Endometrium (tissue), 2 donors: Measurements from ENCODE around the gene FGR.

Experiments used
- FAIRE-seq: peaks from 2 replicates; lab custom pipeline; 2012; peaks lifted over from hg19 to GRCh38; lab: Jason Lieb, UNC
- donor health status: control.
- donor health status: control.

The FGR gene

DNA sequence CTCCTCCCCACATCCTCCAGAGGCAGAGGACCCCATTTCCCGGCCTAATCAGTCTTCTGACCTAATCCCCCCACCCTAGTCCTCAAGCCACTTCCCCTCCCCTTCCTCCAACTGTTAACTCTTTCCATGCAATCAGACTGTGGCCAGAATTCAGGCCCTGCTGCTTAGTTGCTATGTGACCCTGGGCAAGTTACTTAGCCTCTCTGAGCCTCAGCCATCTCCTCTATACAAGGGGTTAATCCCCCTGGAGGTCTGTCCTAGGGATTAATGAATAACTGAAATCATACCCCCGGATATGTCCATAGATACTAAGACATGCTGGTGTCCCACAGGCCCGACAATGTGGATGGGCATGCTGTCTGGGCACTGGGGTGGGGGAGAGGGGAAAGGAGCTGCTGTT lies 49.3 kb downstream of the FGR start:
- no peak for FAIRE-seq

DNA sequence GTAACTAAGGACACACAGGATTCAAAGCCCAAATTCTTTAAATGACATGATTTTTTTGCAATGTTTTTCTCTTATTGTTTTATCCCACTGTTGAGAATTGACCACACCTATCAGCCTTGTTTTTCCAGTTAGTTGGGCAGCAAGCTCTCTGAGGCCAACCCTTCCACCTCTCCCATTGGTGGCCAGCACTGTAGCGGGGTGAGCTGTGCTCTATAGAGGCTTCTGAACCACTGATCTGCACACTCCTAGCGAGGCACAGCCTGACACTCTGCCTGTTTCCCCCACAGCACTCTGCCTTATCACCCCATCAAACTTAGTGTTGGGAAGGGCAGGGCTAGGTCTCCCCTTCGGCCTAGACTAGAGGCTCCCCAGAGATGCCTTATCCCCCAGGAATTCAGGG lies 50.5 kb downstream of the FGR start:
- FAIRE-seq = no peak

DNA sequence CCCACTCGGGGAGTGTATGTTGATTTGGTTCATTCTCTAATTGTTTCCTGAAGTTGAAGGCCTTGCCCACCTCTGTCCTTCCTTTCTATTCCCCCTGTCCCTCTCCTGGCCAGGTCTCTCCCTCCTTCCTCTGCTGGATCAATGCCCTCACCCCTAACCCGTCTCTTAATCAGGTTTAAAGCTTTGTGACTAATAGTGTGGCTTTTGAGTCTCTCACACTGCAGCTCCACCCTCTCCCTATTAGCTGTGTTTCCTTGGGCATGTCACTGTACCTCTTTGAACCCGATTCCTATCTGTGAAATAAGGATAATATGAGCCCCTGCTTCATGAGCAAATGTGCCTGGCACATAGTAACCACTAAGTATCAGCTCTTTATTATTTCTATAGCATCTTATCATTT lies 51.5 kb downstream of the FGR start:
- no peak for FAIRE-seq

DNA sequence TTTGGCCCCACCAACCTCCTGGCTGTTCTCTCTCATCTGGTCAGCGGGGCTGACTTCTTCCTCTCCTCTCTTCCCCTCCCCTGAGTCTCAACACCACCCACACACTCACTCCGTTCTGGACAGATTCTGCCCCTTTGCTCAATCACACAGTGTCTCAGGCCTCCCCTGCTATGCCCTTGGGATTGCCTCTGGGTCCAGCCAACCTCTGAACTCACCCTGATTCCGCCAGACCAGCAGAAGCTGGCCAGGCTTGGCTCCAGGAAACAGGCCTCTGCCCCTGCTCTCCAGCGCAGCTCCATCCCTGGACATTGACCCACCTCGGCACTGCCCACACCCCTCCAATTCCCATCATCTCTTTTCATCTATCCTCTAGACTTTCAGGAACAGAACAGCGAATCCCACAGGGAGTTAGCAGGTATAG lies 53.2 kb downstream of the FGR start:
- no peak for FAIRE-seq

DNA sequence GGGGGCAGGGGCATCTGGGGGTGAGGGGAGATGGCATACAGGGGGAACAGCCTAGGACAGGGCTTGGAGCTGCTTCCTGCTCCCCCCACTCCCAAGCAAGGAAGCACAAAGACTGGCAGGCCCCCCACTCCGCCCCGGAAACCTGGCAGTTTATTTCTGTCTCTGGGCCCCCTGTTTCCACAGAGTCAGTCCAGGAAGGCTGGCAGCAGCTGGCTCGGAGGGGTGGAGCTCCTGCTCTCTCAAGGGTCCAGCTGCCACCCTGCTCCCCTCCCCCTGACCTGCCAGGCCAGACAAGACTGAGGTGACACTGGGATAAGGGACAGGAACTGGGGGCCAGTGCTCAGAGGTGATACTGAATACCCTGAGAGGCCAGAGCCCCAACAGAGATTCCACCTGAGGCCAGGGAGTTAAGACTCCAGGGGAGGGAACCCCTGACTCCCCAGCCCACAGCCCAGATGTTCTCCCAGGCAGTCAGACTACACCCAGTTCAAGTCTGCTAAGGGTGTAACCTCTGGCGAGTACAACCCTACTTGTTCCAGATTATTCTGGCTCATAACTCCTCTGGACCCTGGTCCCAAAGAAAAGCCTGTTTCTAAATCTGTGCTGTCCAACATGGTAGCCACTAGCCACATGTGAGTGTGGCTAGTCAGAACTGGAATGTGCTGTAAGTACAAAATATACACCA lies 57.3 kb downstream of the FGR start:
- FAIRE-seq = no peak

DNA sequence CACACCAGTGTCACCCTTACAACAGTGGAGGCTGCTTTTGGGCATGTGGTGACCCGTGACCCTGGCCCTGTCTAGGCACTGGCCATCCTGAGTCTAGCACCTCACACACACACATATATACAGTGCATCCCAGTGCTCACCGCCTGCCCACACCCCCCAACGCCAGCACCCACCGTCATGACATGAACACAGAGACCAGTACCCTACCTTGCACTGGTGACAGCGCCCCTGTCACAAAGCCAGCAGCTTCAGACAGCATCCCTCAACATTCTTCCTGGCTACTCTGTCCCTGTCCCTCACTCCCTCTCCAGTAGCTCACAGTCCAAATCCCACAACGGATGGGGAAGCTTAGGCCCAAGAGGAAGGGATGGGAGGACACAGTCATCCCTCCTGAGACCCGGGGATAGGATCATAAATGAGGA lies 58.2 kb downstream of the FGR start:
- no peak for FAIRE-seq

DNA sequence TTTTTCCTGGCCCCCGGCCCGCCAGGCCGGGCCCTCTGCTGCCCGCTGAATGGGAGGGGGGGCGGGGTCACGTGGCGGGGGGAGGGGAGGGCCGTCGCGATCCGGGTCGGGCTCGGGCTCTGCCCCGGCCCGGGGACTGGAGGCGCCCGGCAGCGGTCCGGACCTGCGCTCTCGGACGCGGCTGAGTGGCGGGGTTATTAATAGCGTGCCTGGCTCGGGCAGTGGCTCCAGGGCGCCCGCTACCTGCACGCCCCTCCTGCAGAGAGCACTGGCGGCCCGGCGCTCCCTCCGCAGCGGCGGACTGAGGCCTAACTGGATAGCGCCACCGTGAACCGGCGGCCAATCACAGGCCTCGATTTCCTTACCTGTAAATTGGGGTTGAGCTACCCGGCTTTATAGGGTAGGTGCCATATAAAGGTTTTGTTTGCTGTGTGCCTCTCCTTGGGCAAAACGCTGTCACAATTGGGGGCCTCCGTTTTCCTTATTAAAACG lies 59.1 kb downstream of the FGR start:
- no peak for FAIRE-seq

DNA sequence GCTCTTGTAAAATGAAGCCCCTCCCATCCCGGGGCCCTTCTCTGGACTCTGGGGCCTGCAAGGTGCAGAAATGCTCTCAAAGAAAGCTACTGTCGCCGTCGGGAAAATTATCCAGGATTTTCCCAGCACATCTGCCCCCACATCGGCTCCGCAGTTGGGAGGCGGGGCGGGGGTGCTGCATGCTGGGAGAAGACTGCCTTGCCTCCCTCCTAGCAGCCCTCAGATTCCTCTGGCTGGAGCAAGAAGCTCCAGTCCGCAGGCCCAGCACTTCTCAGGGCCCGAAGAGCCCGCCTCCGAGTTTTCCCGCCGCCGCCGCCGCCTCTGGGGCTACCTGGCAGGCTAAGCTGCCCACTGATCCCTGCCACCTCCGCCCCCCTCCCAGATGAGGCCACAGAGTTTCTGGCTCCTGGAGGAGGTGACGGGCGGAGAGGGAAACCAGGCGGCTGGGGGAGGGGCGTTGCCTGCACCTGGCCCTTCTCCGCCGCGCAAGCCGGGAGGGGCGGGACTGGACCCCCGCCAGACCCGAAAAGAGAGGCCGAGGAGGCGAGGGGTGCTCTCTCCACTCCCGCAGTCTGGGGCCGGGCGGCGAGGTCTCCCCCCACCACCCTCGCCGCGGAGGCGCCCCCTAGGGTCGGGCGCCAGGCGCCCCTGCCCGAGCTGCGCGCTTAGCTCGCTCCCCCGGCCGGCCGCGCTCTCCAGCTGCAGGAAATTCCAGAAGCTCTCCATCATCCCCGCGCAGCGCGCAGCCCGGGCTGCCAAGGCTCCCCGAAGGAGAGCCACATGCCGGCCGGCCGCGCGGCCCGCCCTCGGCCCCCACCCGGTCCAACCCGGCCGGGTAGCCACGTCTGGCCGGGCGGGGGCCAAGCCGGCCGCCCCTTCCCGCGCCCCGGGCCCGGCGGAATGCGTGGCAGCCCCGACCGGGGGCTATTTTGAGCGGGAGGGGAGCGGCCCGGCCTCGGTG lies 59.8 kb downstream of the FGR start:
- FAIRE-seq = no peak

DNA sequence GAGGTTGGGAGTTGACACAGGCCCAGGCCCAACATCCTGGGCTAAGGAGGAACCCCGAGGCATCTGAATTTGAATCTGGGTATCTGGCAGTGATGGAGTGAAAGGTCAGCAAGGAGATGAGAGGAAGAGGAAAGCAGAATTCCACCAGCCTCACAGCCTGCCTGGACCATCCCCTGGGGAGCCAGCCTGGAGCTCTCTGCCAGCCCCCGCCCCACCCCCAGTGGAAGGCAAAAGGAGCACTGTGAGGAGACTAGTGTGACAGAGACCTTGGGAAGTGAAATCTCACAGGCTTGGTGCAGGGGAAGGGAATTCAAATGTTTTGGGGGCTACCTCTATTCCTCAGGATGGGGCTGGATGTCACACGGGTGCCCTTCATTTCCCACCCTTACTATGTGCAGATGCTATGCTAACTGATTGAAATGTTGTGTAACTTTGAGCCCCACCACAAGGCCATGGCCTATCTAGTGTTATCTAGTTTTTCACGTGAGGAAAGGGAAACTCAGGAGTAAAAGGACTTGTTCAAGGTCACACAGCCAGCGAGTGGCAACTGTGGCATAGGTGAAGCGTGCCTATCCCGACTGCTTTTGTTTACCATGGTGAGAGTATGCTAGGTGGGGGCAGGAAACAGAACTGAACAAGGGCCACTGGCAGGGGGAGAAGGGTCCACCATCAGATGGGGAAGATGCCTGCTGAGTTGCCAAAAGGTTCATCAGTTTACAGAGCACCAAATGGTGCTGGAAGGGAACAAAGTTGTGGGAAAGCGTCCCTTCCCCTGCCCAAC lies 60.8 kb downstream of the FGR start:
- FAIRE-seq = no peak

DNA sequence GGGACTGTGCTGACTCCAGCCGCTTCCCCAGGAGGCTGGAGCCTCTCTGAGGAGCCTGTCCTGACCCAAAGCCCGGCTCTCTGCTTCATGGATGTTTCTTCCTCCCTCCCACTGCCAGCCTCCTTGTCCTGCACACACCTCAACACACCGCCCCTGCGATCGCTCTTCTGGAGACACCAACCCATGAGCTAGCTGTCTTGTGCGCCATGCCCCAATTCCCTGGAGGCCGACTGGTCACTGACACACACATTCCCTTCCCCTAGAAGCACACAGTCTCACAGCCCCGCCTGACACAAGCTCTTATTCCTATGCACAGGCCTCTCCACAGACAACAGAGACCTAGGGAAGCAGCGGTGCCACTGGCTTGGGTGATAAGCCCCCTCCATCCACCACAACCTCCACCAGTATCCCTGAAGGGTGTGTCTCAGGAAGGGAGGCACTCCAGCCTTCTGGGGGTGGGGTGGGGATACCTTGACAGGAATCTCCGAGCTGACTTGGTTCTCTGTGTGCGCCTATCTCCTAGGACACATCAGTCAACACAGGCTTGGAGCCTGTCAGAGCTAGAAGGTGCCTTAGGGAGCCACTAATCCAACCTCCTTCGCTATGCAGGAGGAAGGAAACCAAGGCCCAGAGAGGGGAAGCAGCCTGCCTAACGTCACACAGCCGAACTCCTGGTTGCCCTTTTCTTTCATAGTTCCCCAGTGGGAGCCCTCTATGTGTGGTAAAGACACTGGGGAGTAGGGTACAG lies 62.1 kb downstream of the FGR start:
- no peak for FAIRE-seq

DNA sequence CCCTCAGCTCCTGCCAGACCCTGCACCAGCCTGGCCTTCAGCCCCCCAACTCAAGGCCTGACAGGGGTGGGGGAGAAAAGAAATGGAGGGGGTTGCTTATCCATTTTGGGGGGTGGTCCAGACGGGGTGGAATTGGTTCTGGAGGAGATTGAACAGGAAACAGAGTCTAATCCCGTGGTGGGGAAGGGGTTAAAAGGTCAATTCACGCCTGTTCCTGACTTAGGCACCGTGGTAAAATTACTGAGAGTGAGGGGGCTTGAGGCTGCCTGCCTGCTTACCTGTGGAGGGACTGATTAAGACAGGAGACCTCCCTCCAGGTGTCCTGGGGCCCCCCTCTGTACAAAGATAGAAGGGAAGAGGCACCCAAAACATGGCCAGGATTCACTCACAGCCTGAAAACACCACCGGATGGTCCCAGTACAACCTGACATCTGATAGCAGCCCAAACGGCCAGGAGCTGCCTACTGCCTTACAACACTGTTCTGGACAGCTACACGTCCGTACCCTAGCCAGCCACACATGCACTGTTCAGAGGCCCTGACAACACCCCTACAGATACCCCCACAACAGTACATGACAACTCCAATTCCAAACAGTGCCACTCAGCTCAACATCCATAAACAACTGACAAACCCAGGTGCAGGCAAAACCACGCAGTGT lies 62.8 kb downstream of the FGR start:
- FAIRE-seq = no peak

DNA sequence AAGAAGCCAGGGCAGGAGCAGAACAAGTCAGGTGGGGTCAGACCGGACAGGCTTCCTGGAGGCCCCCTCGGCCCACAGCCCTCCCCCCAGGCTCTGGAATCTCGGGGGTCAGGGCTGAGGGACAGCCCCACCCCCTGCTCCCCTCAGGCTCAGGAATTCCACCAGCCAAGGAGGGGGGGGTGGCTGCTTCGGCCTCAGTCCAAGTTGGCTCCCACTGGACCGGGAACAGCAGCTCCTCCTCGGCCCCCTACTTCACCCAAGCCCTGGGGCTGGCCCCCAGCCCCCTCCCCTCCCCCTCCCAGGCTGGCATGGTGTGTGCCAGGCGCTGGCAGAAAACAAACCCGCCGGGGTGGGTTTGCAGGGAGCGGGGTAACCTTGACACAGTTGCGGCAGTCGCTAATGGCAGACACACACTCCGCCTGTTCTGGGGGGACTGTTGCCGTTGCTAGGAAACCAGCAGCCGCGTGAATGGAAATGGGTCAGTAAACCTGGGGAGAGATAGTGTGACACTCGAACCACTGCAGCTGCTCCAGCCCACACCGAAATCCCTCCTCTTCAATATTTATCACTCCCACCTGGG lies 63.5 kb downstream of the FGR start:
- FAIRE-seq = no peak

DNA sequence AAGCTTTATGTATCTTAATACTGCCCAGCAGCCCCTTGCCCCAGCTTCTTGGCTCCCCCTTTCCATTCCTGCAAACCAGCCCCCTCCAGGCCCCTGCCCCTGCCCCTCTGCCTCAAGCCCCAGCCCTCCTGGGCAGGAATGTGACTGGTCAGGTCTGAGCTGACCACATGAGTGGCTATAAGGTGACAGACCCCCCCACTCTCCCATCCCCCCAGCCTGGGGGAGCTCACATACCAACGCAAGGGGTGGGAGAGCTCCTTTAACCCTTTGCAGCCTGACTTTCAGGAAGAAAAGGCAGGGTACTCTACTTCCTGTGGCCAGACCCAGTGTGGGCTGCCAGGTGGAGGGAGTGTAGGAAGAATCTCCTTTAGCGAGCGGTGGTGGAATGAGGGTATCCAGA lies 64.2 kb downstream of the FGR start:
- no peak for FAIRE-seq

DNA sequence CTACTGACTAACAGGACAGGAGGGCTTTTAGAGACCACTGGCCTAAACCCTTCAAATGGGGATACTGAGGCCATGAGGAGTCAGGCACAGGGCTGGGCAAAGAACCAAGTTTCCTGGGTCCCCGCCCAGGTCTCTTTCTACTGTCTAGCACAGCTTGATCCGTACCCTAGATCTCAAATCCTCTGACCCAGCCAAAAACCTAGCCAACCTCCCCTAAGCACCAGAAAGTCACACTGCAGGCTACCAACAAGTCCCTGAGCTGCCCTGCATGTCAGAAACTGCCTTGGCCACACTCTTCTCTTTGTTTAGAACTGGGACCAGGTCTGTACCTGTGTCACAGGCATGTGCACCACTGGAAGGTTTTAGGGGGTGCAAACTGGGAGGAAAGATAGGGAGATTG lies 64.6 kb downstream of the FGR start:
- no peak for FAIRE-seq

DNA sequence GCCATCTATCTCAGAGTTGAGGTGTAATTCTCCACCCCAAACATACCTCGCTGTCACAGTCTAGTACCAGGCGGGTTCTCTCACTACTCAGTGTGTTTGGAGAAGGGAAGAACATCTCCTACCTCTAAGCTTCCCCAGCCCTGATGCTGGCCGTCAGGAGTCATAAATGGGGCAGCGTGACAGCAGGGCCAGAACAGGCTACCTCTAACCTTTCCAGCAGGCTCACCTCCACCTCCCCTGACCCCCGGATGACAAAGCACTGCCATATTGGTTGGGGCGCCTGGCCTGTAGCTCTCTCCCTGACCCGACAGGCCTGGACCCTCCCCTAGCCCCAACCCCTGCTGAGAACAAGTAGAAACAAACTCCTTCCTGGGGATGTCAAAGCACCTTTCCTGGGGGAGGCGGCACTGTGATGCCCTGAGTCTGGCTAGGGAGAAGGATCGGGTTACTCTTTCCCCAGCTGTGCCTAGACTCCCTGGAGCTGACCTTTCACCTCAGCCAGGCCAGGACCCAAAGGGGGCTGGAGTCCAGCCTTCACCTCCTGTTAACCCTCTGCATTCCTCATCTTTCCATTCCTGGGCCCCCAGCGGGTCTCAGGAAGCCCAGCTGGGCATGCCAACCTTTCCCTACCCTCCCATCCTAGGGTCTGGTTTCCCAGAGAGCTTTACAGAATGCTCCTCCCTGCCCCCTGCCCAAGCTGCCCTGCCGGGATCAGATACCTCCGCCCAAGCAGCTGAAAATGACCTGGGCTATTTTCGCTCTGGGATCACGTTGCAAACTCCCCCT lies 65.3 kb downstream of the FGR start:
- FAIRE-seq = no peak

DNA sequence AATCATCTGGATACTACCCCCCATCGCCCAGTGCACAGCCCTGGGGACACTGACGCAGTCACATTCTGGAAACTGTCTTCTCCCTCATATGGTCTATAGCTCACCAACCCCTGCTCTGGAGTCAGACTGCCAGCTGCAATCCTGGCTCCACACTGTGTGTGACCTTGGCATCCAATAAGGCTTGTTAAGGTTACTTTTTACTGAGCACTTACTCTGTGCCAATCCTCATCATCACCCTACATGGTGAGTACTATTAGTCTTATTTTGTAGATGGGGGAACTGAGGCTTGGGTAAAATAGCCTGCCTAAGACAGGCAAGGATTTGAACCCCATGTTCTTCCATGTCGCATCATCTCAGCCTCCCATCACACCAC lies 65.9 kb downstream of the FGR start:
- FAIRE-seq = no peak

DNA sequence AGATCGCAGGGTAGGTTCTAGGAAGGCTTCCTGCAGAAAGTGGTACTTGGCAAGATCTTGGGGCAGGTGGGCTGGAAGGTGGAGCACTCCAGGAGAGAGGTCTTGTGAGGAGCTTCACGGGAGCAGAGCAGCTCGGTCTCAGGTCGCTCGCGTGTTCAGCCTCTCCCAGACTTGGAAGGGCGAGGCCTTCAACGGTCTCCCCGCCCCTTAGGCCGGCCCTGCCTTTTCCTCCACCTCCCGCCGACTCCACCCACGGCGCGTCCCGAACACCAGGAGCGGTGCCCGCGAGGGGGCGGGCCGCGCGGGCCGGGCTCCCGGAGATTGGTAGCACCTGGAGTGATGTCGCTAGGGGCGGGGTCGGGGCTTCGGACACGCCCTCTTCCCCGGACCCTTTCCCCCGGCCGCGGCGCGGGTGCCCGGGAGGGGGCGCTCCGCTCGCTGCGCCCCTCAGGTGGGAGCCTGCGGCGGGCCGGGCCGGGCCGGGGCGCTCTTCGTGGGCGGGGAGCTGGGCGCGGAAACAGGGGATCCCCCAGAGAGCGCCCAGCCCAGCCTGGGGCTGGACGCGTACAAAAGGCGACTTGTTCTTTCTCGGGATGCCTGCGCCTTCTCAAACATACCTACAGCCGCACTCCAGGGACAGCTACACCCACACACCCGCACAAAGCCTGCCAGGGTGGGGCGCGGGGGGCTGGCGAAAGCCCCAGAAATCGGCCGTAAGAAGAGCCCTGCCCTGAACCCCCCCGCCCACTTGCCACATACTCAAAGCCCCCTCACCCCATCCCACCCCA lies 66.5 kb downstream of the FGR start:
- no peak for FAIRE-seq

DNA sequence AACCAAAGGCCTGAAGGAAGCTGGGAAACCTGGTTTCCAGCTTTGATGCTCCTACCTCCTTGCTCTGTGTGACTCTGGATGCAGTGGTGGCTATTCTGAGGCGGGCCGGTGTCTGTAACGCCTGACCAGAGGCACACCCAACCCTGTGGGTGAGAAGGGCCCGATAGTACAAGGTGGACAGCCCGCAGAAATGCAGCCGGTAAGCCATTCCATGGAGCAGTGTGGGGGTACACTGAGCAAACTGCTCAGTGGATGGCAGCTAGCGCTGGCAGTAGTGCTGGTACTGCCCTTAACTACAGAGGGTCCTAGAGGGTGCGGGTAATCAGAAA lies 67.0 kb downstream of the FGR start:
- FAIRE-seq = no peak

DNA sequence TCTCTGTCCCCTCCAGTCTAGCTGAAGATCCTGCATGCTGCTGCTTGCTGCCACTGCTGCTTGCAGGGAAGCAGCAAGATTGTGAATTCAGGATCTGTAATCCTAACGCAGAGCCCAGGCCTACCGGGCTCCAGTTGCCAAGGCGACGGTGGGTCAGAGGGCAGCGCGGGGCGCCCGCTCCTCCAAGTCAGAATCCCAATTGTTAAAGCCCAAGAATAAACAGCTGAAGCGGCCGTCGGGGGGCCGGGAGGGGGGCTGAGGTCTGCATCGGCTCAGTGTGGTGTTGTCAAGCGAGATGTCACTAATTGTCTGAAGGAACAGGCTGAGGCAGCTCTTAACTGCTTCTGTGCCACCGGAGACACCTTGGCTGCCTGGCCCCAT lies 67.8 kb downstream of the FGR start:
- no peak for FAIRE-seq
